ENCODE data around the gene KIF5A.
A peak's percentile ranks its signal among the peaks of the same experiment; 100 is the strongest.

The KIF5A gene

DNA sequence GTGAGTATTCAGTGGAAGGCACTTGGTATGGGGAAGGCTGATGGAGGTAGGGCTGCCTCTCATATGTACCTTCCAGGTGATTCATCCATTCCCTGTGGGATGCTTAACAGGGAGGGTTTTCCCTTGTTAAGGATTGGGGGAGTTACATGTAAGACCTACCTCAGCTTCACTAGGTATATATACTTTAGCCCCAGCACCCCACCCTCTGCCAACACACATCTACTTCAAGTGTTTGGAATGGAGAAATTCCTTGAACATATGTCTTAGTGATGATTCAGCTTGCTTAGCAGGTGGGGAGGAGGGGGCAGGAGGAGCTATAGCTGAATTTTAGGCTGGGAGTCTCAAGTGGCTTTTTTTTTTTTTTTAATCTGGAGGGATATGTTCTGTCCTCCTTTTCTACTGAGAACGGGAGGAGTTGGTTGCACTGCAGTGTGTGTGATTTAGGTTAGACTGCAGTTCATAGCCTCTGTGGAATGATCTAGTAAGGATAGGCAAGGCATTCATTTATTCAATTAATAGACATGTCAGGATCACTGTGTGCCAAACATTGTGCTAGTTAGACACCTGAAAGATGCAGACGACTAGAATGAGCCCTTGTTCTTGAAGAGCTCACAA is 42.8 kb downstream of the KIF5A start:
- no peak for DNase-seq (ENCODE audit: low read depth, low spot score)
- H3K4me3 ChIP-seq (ENCODE audit: low read length) = no peak overlapping the region

DNA sequence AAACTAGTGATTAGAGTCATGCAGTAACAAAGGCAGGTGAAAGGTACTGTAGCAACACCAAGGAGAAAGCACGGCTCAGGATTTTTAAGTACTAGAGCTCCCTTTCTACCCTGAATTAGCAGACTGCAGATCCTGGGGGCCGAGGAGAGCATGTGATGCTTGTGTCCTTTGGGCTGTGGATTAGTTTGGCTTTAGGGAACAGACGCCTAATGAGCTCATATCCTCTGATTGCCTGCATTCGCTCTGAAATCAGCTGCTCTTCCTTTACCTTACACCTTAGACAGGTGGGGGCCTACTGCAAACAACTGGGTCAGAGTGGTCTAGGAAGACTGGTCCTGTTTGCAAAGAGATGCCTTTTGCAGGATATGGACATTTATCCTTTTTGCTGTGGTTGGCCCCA is 43.3 kb downstream of the KIF5A start:
- no peak for DNase-seq (ENCODE audit: low read depth, low spot score)
- H3K4me3 ChIP-seq (ENCODE audit: low read length) = no peak overlapping the region

DNA sequence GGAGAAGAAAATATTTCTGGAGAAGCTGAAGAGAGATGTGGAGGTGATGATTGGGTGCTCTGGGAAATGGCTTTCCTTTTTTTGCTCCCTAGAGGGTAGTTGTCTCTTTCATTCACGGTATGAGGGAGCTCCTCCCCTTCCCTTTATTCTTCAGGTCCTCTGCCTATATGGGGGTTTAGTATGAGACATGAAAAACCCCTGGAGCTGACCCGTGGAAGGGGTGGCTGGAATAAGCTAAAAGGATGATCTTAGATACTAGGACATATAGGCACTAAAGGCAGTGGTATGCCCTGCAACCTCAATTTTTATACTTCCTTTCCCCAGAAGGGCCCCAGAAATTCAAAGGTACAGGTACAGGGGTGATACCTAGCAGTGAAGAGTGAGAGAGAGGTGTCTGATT is 50.6 kb downstream of the KIF5A start:
- no peak for DNase-seq (ENCODE audit: low read depth, low spot score)

DNA sequence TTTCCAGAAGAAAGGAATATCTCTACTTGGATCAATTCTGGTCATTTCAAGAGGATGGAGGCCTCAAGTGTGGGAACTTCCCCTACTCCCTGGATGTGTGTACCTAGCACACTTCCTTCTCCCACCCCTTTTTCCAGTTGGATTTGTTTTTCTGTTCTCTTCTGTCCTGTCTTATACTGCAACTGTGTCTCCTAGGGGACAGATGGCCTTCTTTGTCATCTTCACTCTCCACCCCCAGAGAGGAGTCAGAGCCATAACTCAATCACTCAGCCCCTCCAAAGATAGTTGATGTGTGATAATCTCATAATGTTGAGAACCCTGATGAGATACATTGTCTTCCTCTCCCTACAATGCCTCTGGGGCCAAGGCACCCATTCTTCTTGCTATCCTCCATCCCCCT is 52.7 kb downstream of the KIF5A start:
- no peak for DNase-seq (ENCODE audit: low read depth, low spot score)
- no peak overlapping the region for H3K4me3 ChIP-seq (ENCODE audit: low read length)

More for the DNA sequence above, 50.6 kb downstream of the KIF5A start:
- no peak overlapping the region for H3K4me3 ChIP-seq (ENCODE audit: low read length)

DNA sequence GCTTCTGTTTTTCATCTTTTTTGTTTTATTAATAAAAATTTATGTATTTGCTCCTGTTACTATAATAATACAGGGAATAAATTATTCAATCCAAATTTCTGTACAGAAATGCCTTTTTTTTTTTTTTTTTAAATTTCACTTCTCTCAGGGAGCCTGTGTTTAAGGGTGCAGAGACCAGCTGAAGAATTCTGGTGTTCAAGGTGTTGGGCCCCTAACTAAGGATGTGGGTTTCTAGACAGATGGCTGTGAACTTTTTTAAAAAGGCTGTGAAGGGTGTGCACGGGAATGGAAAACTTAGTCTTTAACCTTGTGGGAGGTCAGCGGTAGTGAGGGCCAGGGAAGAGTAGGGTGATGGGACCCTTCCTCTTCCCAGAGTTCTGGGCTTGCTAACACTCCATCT is 53.5 kb downstream of the KIF5A start:
- DNase-seq (ENCODE audit: low read depth, low spot score) = peak; percentile 34
- H3K4me3 ChIP-seq (ENCODE audit: low read length) = no peak overlapping the region

DNA sequence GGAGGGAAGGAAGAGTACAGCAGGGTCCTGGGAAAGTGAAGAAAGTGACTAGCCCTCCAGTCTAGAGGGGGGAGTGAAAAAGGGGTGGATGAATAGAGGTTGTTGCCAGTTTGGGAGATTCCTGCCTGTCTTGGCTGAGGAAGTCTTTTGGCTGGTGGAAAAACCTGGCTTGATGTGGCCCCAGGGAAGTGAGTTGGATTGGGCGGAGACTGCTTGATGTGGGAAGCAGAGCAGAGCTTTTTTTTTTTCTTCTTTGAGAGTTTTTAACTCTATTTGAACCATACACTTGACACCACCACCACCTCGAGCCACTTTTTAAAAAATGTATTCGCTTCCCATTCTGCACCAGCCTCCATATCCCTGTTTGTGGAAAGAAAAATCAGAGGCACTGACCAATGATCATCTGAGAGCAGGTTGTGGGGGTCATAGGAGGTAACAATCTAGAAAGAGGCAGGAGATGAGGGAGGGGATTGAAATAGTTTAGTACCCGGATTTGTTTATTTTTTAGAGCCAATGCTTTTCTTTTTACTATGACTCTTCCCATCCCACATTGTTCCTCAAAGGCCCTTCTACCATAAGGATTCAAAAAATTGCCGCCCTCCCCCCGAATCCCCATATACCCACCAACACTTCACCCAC is 54.1 kb downstream of the KIF5A start:
- no peak for DNase-seq (ENCODE audit: low read depth, low spot score)
- H3K4me3 ChIP-seq (ENCODE audit: low read length) = no peak overlapping the region

DNA sequence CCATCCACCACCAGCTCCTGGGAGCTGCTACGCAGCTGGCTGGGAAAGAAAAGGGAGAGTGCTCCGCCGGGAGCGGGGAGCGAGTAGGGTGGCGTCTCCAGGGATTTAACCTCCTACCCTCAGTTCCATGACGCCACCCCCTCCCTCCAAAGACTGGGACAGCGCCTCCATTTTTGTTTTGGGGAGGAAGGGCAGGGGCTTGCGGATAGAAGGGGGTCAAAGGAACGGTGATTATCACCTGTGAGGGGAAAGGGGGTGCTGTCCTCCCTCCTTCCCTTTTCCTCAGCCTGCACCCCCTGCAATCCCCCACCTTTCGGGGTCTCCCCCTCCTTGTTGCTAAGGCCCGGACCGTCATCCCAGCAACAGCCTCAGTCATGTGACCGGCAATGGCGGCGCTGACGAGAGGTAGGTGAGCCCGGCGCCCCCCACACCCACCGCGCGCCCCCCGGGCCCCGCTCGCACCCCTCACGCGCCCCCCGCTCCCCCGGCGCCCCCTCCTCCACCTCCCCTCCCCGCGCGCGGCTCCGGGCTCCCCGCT is 54.7 kb downstream of the KIF5A start, which contains the start of gene DTX3:
TSS of gene DTX3 (plus strand) at position 371 of the 538 bp plus-strand sequence. CDS start 1,694 bp downstream, outside the sequence.
- H3K4me3 ChIP-seq (ENCODE audit: low read length) = no peak within 1 kb of the TSS
- no peak for DNase-seq (ENCODE audit: low read depth, low spot score)

DNA sequence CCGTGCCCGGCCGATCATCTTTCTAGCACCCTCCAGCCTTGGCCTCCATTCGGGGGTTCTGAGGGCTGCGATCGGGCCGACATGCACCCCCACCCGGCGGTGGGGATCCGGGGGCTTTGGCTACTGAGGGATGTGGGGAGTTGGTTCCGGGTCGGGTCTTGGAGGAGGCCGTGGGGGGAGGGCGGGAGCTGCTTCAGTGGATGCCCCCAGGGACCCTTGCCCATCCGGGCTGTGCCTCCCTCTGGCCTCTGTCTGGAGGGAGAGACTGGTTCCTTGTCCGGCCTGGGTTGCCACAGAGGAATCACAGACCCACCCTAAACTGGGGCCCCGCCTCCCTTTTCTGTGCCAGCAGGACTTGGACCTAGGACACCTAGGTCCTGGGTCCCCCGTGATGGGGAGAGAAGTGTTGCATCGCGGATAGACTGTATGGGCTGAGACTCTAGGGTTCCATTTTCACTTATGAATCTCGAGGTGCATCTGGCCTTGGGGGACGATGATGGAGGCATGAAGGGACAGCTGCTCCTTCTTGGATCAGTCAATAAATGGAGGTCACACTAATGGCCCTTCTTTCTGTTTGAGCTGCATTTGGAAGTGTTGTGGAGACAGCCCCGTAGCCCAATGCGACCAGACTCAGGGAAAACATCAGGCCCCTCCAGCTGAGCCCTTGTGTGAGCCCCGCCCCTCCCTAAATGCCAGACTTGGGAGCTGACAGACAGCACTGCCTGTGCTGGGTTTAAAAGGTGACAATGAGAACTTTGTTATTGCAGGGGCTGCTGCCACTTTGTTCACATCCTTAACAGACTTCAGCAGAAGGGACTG is 55.4 kb downstream of the KIF5A start:
- DNase-seq (ENCODE audit: low read depth, low spot score) = no peak
- no peak overlapping the region for H3K4me3 ChIP-seq (ENCODE audit: low read length)

DNA sequence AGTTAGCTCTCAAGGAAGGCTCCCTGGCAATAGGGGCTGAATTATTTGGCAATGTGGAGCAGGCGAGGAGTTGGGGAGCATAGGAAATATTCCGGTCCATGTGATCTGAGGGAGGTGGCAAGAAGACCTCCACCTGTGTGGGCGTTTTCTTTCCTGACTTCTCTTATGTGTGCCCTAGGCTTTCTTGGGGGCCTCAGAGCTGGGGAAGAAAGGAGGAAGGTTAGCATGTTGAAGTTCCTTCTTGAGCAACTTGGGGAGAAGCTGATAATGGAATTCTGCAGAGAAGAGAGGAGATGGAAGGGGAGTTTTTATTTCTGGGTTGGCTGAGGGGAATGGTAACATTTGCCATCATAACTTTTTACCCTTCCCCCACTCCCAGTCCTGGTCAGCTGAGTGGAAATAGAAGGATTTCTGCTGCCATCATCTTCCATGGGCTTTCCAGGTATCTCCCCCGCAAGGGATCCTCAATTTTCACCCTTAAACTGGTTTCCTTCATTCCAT is 56.0 kb downstream of the KIF5A start:
- no peak overlapping the region for H3K4me3 ChIP-seq (ENCODE audit: low read length)

DNA sequence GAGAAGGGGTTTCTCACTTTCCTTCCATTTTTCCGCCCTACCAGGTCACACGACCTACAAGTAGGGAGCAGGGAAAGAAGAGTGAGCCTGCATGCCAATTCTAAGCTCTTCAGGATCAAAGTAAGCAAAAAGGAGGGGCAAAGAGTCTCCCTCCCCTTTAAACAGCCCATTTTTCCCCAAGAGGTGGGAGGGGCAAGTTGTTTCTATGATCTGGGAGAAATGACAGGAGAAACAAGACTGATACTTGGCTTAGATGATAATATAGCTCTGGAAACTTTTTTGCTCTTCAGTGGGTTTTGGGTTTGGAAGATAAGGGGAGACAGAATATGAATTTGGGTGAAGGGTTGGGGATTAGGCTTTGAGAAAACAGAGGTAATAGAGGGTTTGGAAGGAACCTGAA is 56.6 kb downstream of the KIF5A start:
- no peak for DNase-seq (ENCODE audit: low read depth, low spot score)
- no peak overlapping the region for H3K4me3 ChIP-seq (ENCODE audit: low read length)

More for the DNA sequence above, 56.0 kb downstream of the KIF5A start:
- no peak for DNase-seq (ENCODE audit: low read depth, low spot score)

DNA sequence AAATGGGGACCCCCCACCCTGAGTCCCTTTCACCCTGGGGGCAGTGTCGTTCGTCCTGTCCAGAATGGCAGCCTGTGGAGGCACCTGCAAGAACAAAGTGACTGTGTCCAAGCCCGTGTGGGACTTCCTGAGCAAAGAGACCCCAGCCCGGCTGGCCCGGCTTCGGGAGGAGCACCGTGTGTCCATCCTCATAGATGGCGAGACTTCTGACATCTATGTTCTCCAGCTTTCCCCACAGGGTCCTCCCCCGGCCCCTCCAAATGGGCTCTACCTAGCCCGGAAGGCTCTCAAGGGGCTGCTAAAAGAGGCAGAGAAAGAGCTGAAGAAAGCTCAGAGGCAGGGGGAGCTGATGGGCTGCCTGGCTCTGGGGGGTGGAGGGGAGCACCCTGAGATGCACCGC is 57.0 kb downstream of the KIF5A start:
- DNase-seq (ENCODE audit: low read depth, low spot score) = no peak
- H3K4me3 ChIP-seq (ENCODE audit: low read length) = no peak overlapping the region

DNA sequence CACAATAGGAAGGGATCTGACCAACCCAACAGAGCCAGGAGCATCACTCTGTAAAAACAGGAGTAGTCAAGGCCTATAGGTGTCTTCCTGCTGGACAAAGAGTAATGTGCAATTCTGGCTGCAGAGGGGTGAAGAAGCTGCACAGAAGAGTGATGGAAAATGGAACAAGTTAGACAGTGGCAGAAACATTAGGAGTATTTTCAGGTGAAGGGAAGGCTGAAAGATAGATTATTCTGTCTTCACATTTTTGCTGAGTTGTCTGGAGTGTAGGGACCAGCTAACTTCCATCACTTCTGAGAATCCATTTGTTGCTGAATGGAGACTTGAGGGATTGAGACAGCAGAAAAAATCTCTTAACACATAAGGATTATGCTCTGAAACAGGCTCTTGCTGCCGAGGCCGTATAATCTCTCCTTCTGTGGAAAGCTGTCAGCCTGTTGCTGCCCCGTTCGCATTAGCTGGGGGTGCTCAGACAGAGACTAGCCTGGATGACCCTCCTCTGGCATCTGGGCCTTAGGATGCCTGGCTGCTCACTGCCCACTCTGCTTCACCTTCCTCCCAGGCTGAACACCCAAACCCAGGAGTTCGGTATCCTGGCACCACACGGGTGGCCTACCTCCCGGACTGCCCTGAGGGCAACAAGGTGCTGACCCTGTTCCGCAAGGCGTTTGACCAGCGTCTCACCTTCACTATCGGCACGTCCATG is 58.3 kb downstream of the KIF5A start:
- DNase-seq (ENCODE audit: low read depth, low spot score) = no peak
- H3K4me3 ChIP-seq (ENCODE audit: low read length) = no peak overlapping the region

DNA sequence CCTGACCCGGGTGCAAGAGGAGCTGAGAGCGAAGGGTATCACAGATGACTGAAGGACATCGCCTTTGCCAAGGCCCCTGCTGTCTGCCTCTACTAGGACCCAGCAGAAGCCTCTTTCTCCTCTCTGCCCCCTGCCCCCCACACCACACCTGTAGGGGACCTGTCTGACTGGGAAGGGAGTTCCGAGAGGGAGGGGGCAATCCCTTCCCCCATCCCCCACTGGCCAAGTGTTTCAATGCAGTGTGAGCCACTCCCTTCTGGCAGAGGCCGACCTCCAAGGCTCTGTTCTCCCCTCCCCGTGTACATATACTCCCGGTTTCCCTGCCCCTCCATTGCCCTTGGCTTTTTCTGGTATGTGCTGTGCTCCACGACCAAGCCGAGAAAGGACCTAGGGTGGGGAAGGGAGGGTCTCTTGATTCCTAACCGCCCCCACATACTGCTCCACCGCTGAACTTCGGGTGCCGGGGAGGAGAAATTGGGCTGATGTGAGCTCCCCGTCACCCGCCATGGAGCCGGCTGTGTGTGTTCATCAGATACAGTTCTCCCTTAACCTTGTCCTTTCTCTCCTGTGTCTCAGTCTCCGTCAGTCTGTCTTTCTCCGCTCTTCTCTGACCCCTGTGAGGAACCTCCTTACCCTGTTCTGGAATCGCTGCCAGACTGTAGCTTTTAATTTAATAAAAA is 59.4 kb downstream of the KIF5A start:
- DNase-seq (ENCODE audit: low read depth, low spot score) = no peak
- no peak overlapping the region for H3K4me3 ChIP-seq (ENCODE audit: low read length)

DNA sequence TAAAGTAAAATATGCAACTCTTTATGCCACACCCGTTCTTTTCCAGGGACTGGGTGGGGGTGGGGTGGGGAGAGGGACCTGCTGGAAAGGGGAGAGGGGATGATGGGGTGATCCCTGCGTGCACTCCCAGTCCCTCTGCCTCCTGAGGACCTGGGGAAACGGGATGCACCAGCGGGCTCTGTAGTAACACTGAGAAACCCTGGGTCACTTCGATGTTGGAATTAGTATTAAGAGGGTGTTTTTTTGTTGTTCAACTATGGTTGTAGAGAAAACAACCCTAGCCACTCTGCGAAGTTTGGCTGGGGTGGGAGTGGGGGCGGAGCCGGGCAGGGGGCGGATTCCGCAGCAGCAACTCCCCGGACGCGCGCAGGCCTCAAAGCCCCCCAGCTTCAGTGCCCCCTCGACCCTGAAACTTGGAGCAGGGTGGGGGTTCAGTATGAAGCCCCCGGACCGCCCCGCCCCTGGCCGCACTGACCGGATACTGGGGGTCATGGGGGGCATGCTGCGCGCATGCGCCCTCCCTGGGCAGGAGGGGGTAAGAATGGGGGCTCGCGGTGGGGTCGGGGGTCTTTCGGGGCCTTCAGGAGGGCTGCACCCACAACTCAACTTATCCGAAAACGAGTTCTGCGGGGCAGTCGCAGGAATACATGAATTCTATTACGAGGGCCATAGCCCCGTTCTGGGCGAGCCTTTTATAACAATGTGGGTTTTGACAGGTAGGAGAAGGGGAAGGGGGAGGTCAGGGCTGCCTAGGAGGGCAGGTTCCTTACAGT is 60.1 kb downstream of the KIF5A start:
- no peak overlapping the region for H3K4me3 ChIP-seq (ENCODE audit: low read length)
- DNase-seq (ENCODE audit: low read depth, low spot score) = no peak

DNA sequence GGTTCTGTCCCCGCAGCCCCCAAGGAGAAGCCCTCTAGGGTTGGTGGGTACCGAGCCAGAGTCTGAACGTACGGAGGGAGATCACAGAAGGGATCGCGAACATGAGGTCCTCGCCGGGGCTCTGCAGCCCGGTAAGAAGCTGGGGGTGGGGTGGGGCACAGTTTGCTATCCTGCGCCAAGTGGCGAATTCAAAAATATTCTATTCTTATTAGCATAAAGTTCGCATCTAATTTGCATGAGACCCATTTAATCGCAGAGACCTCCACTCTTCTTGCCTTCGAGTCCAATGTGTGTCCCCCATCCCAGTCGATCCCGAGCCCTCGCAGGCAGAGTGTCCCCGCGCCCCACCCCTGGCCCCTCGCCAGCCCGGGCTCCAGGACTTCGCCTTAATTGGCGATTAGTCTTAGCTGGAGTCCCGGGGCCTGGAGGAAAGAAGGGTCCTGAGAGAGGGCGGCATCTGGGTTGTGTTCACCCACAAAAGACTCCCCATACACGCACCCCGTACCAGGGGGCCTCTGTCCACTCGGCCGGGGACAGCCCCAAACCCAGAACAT is 60.8 kb downstream of the KIF5A start:
- no peak for DNase-seq (ENCODE audit: low read depth, low spot score)
- H3K4me3 ChIP-seq (ENCODE audit: low read length) = no peak overlapping the region

DNA sequence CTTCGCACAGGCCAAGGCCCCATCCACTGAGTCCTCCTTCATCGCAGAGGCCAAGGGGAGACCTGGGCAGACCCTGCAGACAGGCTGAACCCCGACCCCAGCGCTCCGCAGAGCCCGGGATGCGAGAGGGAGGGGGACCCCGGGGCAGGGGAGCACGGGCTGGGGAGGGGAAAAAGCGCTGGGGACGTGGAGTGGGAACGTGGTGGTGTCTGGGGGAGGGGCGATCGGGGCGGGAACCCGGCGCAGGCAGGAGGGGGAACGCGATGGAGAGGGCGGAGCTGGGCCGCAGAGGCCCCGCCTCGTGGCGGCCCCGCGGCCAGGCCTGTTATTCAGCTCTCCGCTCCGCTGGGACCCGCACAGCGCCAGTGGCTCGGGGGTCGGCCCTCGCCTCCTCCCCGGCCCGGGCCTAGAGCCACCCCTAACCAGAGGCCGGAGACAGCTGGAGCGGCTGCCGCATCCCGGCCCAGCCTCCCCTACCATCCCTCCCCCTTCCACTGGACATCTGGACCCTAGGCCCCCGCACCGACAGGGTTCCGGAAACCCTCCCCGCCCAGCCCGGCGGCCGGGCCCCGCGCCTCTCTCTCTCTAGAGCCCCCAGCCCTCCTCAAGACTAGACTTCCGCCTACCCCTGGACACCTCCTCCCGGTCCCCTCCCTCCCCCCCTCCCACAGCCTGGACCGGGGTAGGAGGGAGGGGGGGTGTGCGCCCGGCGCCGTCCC is 61.4 kb downstream of the KIF5A start, which contains the start of gene ARHGEF25:
TSS of gene ARHGEF25 (plus strand) at position 328 of the 719 bp plus-strand sequence. CDS start 460 bp downstream, outside the sequence.
- no peak for DNase-seq (ENCODE audit: low read depth, low spot score)
- peak within 1 kb of the TSS; percentile 35 for H3K4me3 ChIP-seq (ENCODE audit: low read length)
